HG02623 (cell line): Measurements from ENCODE around the gene CDH11.

Source experiments
- ATAC-seq: cut with Tn5 transposase; IDR thresholded peaks from one replicate; pipeline ENCODE4 v1.9.1; 2021; ENCODE audit warnings: moderate library complexity; ENCODE audit not compliant: unreplicated experiment

CDH11 gene

GRCh38 chr16:65041667-65042066, 80.2 kb downstream of the CDH11 start:
- ATAC-seq: no peak

GRCh38 chr16:65038100-65038499, 83.8 kb downstream of the CDH11 start:
- no peak for ATAC-seq

GRCh38 chr16:65037556-65037955, 84.3 kb downstream of the CDH11 start:
- no peak for ATAC-seq

- no peak for ATAC-seq
Observed at GRCh38 chr16:65034915-65035314, 86.9 kb downstream of the CDH11 start.

GRCh38 chr16:65032387-65032786, 89.5 kb downstream of the CDH11 start:
- ATAC-seq: no peak

- ATAC-seq: no peak
Observed at GRCh38 chr16:65024767-65025178, 97.1 kb downstream of the CDH11 start.

- no peak for ATAC-seq
Observed at GRCh38 chr16:65023802-65024201, 98.1 kb downstream of the CDH11 start.

- no peak for ATAC-seq
Observed at GRCh38 chr16:65021852-65022595, 99.8 kb downstream of the CDH11 start.

- ATAC-seq: no peak
Observed at GRCh38 chr16:65016754-65017153, 105.1 kb downstream of the CDH11 start.

- no peak for ATAC-seq
Observed at GRCh38 chr16:65015599-65015998, 106.3 kb downstream of the CDH11 start.

GRCh38 chr16:65012357-65012756, 109.5 kb downstream of the CDH11 start:
- no peak for ATAC-seq

GRCh38 chr16:65010125-65010524, 111.7 kb downstream of the CDH11 start:
- no peak for ATAC-seq

- no peak for ATAC-seq
Observed at GRCh38 chr16:65005696-65006095, 116.2 kb downstream of the CDH11 start.

- no peak for ATAC-seq
Observed at GRCh38 chr16:65004570-65004969, 117.3 kb downstream of the CDH11 start.

GRCh38 chr16:65003621-65004020, 118.2 kb downstream of the CDH11 start:
- no peak for ATAC-seq

GRCh38 chr16:65002265-65002664, 119.6 kb downstream of the CDH11 start:
- no peak for ATAC-seq

- no peak for ATAC-seq
Observed at GRCh38 chr16:65000654-65001053, 121.2 kb downstream of the CDH11 start.

GRCh38 chr16:64997751-64998150, 124.1 kb downstream of the CDH11 start:
- ATAC-seq: no peak

- ATAC-seq: no peak
Observed at GRCh38 chr16:64997121-64997520, 124.7 kb downstream of the CDH11 start.

- ATAC-seq: no peak
Observed at GRCh38 chr16:64996641-64997040, 125.2 kb downstream of the CDH11 start.

GRCh38 chr16:64993464-64993863, 128.4 kb downstream of the CDH11 start:
- ATAC-seq: no peak

- no peak for ATAC-seq
Observed at GRCh38 chr16:64991001-64991400, 130.9 kb downstream of the CDH11 start.

- no peak for ATAC-seq
Observed at GRCh38 chr16:64990101-64990500, 131.8 kb downstream of the CDH11 start.
